Measurements from ENCODE around the gene RNF214. TPM values are rescaled to one million over a fixed set of nuclear protein-coding genes. Genes with fewer than 3 reads are reported as not detected.

RNF214 gene
- total RNA-seq, 2 experiments from 2014 or later, result 12.9 to 15.8 TPM

- H3K9me3 ChIP-seq (ENCODE audit: control insufficient read depth in 1 of 2, insufficient read depth in 1 of 2, low read length in 2 of 2), result no peaks in the 10 kb centered on the region
- H3K4me3 ChIP-seq (ENCODE audit: low read length), result no peak overlapping the region
- H3K27ac Mint-ChIP-seq, result no peak overlapping the region
- ChIA-PET CTCF (interaction anchor here (0.6 kb wide), 1 partner anchor 809 kb away, joined by 4 read pairs; no protein-coding TSS in a partner anchor), POLR2A (interaction anchor here (0.8 kb wide), 1 partner anchor 13 kb away, joined by 3 read pairs; no protein-coding TSS in a partner anchor)
- H3K4me3 Mint-ChIP-seq, result no peak overlapping the region
- no peaks in the 10 kb centered on the region for H3K36me3 Mint-ChIP-seq (ENCODE audit: low read depth)
- H3K4me1 ChIP-seq (ENCODE audit: insufficient read depth, low read length), result no peaks in the 10 kb centered on the region
- TF ChIP-seq, protein P1, sequence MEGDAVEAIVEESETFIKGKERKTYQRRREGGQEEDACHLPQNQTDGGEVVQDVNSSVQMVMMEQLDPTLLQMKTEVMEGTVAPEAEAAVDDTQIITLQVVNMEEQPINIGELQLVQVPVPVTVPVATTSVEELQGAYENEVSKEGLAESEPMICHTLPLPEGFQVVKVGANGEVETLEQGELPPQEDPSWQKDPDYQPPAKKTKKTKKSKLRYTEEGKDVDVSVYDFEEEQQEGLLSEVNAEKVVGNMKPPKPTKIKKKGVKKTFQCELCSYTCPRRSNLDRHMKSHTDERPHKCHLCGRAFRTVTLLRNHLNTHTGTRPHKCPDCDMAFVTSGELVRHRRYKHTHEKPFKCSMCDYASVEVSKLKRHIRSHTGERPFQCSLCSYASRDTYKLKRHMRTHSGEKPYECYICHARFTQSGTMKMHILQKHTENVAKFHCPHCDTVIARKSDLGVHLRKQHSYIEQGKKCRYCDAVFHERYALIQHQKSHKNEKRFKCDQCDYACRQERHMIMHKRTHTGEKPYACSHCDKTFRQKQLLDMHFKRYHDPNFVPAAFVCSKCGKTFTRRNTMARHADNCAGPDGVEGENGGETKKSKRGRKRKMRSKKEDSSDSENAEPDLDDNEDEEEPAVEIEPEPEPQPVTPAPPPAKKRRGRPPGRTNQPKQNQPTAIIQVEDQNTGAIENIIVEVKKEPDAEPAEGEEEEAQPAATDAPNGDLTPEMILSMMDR (IDR thresholded peaks at IDR 0.05), result no peak
- no peaks in the 10 kb centered on the region for H3K9me3 Mint-ChIP-seq
- no peak for ATAC-seq (ENCODE audit: poor library complexity)
- H3K36me3 ChIP-seq (ENCODE audit: insufficient read depth, low read length), result no peaks in the 10 kb centered on the region
- peaks cover 1% of the 10 kb centered on the region for H3K27me3 Mint-ChIP-seq
- no peak overlapping the region for H3K27ac ChIP-seq (ENCODE audit: low read depth in 1 of 2, low read length in 2 of 2)
- no peaks in the 10 kb centered on the region for H3K27me3 ChIP-seq (ENCODE audit: control insufficient read depth in 1 of 2, insufficient read depth in 2 of 2, low read length in 2 of 2)
- DNase-seq, result no peak
- H3K4me1 Mint-ChIP-seq (ENCODE audit: low read depth), result no peaks in the 10 kb centered on the region
- intact Hi-C loops (cut with DNase I, micrococcal nuclease), result no loop called here
Observed at GRCh38 chr11:117303101-117303500, 70.6 kb downstream of the RNF214 start.

DNA sequence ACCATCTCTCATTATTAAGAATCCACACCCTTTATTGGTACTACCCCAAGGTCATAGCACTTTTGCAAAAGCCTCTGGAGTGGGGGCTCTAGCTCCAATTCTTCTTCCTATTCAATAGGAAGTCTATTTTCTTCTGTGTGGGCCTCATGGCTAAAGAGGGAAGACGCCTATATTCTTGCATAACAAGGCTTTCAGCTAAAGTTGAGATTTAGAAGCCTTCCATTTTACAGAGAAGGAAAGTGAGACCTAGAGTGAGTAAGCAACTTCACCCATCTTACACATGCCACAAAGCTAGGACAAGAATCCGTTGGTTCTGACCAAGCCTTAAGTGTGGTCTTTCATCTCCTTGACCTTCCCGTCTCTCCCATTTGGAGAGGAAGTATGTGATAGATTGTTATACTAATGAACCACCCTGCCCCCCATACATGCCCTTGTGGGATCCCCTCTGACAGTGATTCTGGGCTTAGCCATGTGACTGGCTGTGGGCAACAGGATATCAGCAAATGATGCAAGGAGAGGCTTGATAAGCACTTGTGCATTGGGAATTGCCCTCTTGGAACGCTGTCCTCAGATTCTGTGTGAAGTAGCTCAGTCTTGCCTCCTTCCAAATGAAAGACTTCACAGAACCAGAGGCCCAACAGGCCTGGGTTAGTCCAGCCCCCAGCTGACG lies 71.3 kb downstream of the RNF214 start:
- no peak overlapping the region for H3K4me3 ChIP-seq (ENCODE audit: low read length)
- Mint-ChIP-seq H3K9me3 (no peaks in the 10 kb centered on the region), H3K36me3 (ENCODE audit: low read depth) (no peaks in the 10 kb centered on the region), H3K4me3 (no peak overlapping the region), H3K27me3 (peaks cover 4% of the 10 kb centered on the region), H3K27ac (no peak overlapping the region), H3K4me1 (ENCODE audit: low read depth) (no peaks in the 10 kb centered on the region)
- no peaks in the 10 kb centered on the region for H3K27me3 ChIP-seq (ENCODE audit: control insufficient read depth in 1 of 2, insufficient read depth in 2 of 2, low read length in 2 of 2)
- no peaks in the 10 kb centered on the region for H3K36me3 ChIP-seq (ENCODE audit: insufficient read depth, low read length)
- H3K9me3 ChIP-seq (ENCODE audit: control insufficient read depth in 1 of 2, insufficient read depth in 1 of 2, low read length in 2 of 2), result no peaks in the 10 kb centered on the region
- intact Hi-C loops (cut with DNase I, micrococcal nuclease), result no loop called here
- ChIA-PET CTCF (interaction anchor here (0.6 kb wide), 1 partner anchor 809 kb away, joined by 4 read pairs; no protein-coding TSS in a partner anchor), POLR2A (interaction anchor here (0.8 kb wide), 1 partner anchor 14 kb away, joined by 3 read pairs; no protein-coding TSS in a partner anchor)
- no peaks in the 10 kb centered on the region for H3K4me1 ChIP-seq (ENCODE audit: insufficient read depth, low read length)
- no peak overlapping the region for H3K27ac ChIP-seq (ENCODE audit: low read depth in 1 of 2, low read length in 2 of 2)
- ATAC-seq (ENCODE audit: poor library complexity) (no peak), DNase-seq (no peak)
- TF ChIP-seq, protein P1 (IDR thresholded peaks at IDR 0.05), result no peak

DNA sequence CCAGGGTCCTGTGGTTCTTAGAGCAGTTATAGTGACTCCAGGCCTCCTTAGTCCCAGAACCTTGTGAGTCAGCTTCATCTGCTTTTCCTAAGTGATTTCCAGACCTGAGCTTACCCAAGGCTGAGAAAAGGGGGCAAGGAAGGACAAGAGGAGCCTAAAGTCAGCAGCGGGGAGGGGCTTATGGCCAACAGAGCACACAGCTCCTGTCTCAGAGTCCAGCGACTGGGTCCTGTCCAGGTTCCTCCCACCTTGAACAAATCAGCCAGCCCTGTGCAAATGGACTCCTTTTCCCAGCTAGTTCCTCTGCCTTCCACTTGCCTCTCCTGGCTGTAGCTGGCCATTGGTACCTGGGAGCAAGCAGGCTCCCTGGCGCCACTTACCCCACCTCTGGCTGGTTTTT lies 72.7 kb downstream of the RNF214 start:
- ChIA-PET POLR2A (no interaction called here), CTCF (no interaction called here)
- Mint-ChIP-seq H3K27ac (no peak overlapping the region), H3K9me3 (no peaks in the 10 kb centered on the region), H3K4me1 (ENCODE audit: low read depth) (no peaks in the 10 kb centered on the region), H3K4me3 (no peak overlapping the region), H3K36me3 (ENCODE audit: low read depth) (no peaks in the 10 kb centered on the region), H3K27me3 (peaks cover 4% of the 10 kb centered on the region)
- intact Hi-C loops (cut with DNase I, micrococcal nuclease), result no loop called here
- Histone ChIP-seq H3K27ac (ENCODE audit: low read depth in 1 of 2, low read length in 2 of 2) (no peak overlapping the region), H3K4me3 (ENCODE audit: low read length) (no peak overlapping the region), H3K27me3 (ENCODE audit: control insufficient read depth in 1 of 2, insufficient read depth in 2 of 2, low read length in 2 of 2) (no peaks in the 10 kb centered on the region), H3K4me1 (ENCODE audit: insufficient read depth, low read length) (no peaks in the 10 kb centered on the region), H3K36me3 (ENCODE audit: insufficient read depth, low read length) (no peaks in the 10 kb centered on the region), H3K9me3 (ENCODE audit: control insufficient read depth in 1 of 2, insufficient read depth in 1 of 2, low read length in 2 of 2) (no peaks in the 10 kb centered on the region)
- ATAC-seq (ENCODE audit: poor library complexity) (no peak), DNase-seq (no peak)
- TF ChIP-seq, protein P1 (IDR thresholded peaks at IDR 0.05), result no peak

Measured in CD4-positive, alpha-beta T cell (primary cell).